ENCODE data around the gene DPM3. TPM values are rescaled to one million over a fixed set of nuclear protein-coding genes. Genes with fewer than 3 reads are reported as not detected.

The DPM3 gene
- total and polyA plus RNA-seq, 4 donors, result 16.2 to 47.2 (median 44.2) TPM

GRCh38 chr1:155135415-155136028 is 4.8 kb downstream of the DPM3 start, which contains the start of gene SLC50A1:
Gene SLC50A1 (plus strand): TSS chr1:155135852. CDS start chr1:155135912, 60 bp downstream.
- H3K36me3 ChIP-seq (ENCODE audit: control insufficient read depth, insufficient read depth, low read length), result peaks cover 27% of the 10 kb centered on the region

GRCh38 chr1:155134880-155135414 is 5.4 kb downstream of the DPM3 start:
- peaks cover 23% of the 10 kb centered on the region for H3K36me3 ChIP-seq (ENCODE audit: control insufficient read depth, insufficient read depth, low read length)
- H3K27ac ChIP-seq (ENCODE audit: low read depth, low read length), result peak overlapping the region; percentile 100
- H3K4me1 ChIP-seq (ENCODE audit: control insufficient read depth, insufficient read depth, low read length), result peaks cover 42% of the 10 kb centered on the region
- H3K27me3 ChIP-seq (ENCODE audit: control insufficient read depth, insufficient read depth, low read length), result peaks cover 3% of the 10 kb centered on the region
- peak in 1 of 6 donors; percentile 79 for DNase-seq (ENCODE audit: low read depth in 4 of 6, low spot score in 6 of 6)
- WGBS (ENCODE audit: insufficient coverage), result 10% methylated on average over 12 of the region's 18 CpGs
- no peaks in the 10 kb centered on the region for H3K9me3 ChIP-seq (ENCODE audit: control insufficient read depth, insufficient read depth, low read length)
- peak overlapping the region; percentile 95 for H3K4me3 ChIP-seq (ENCODE audit: low read depth, low read length)

More at GRCh38 chr1:155135415-155136028, 4.8 kb downstream of the DPM3 start, which contains the start of gene SLC50A1:
- H3K27me3 ChIP-seq (ENCODE audit: control insufficient read depth, insufficient read depth, low read length), result no peaks in the 10 kb centered on the region
- WGBS (ENCODE audit: insufficient coverage), result under 1% methylated on average over 52 of the region's 52 CpGs
- peak within 1 kb of the TSS; percentile 100 for H3K27ac ChIP-seq (ENCODE audit: low read depth, low read length)
- peak within 1 kb of the TSS; percentile 95 for H3K4me3 ChIP-seq (ENCODE audit: low read depth, low read length)
- H3K4me1 ChIP-seq (ENCODE audit: control insufficient read depth, insufficient read depth, low read length), result peaks cover 42% of the 10 kb centered on the region
- DNase-seq (ENCODE audit: low read depth in 4 of 6, low spot score in 6 of 6), result peak; percentile 82 to 98 (median 87)
- no peaks in the 10 kb centered on the region for H3K9me3 ChIP-seq (ENCODE audit: control insufficient read depth, insufficient read depth, low read length)

GRCh38 chr1:155134322-155134721 is 6.0 kb downstream of the DPM3 start:
- no peak for DNase-seq (ENCODE audit: low read depth in 4 of 6, low spot score in 6 of 6)
- Histone ChIP-seq H3K27me3 (ENCODE audit: control insufficient read depth, insufficient read depth, low read length) (peaks cover 9% of the 10 kb centered on the region), H3K36me3 (ENCODE audit: control insufficient read depth, insufficient read depth, low read length) (peaks cover 21% of the 10 kb centered on the region), H3K27ac (ENCODE audit: low read depth, low read length) (peak overlapping the region; percentile 100), H3K4me3 (ENCODE audit: low read depth, low read length) (no peak overlapping the region), H3K4me1 (ENCODE audit: control insufficient read depth, insufficient read depth, low read length) (peaks cover 42% of the 10 kb centered on the region), H3K9me3 (ENCODE audit: control insufficient read depth, insufficient read depth, low read length) (no peaks in the 10 kb centered on the region)
- 64% methylated on average over 1 of the region's 1 CpG for WGBS (ENCODE audit: insufficient coverage)

GRCh38 chr1:155133799-155134281 is 6.5 kb downstream of the DPM3 start:
- Histone ChIP-seq H3K36me3 (ENCODE audit: control insufficient read depth, insufficient read depth, low read length) (peaks cover 19% of the 10 kb centered on the region), H3K27me3 (ENCODE audit: control insufficient read depth, insufficient read depth, low read length) (peaks cover 14% of the 10 kb centered on the region), H3K27ac (ENCODE audit: low read depth, low read length) (no peak overlapping the region), H3K4me3 (ENCODE audit: low read depth, low read length) (no peak overlapping the region), H3K9me3 (ENCODE audit: control insufficient read depth, insufficient read depth, low read length) (no peaks in the 10 kb centered on the region), H3K4me1 (ENCODE audit: control insufficient read depth, insufficient read depth, low read length) (peaks cover 42% of the 10 kb centered on the region)
- 88% methylated on average over 6 of the region's 7 CpGs for WGBS (ENCODE audit: insufficient coverage)
- no peak for DNase-seq (ENCODE audit: low read depth in 4 of 6, low spot score in 6 of 6)

- no peak overlapping the region for H3K27ac ChIP-seq (ENCODE audit: low read depth, low read length)
- peaks cover 32% of the 10 kb centered on the region for H3K27me3 ChIP-seq (ENCODE audit: control insufficient read depth, insufficient read depth, low read length)
- WGBS (ENCODE audit: insufficient coverage), result 70% methylated on average over 1 of the region's 2 CpGs
- H3K4me3 ChIP-seq (ENCODE audit: low read depth, low read length), result no peak overlapping the region
- H3K9me3 ChIP-seq (ENCODE audit: control insufficient read depth, insufficient read depth, low read length), result no peaks in the 10 kb centered on the region
- peaks cover 51% of the 10 kb centered on the region for H3K4me1 ChIP-seq (ENCODE audit: control insufficient read depth, insufficient read depth, low read length)
- no peak for DNase-seq (ENCODE audit: low read depth in 4 of 6, low spot score in 6 of 6)
- peaks cover 7% of the 10 kb centered on the region for H3K36me3 ChIP-seq (ENCODE audit: control insufficient read depth, insufficient read depth, low read length)
These were observed 8.5 kb downstream of the DPM3 start for GRCh38 chr1:155131856-155132255.

GRCh38 chr1:155131285-155131684 is 9.0 kb downstream of the DPM3 start:
- Histone ChIP-seq H3K27ac (ENCODE audit: low read depth, low read length) (no peak overlapping the region), H3K27me3 (ENCODE audit: control insufficient read depth, insufficient read depth, low read length) (peaks cover 38% of the 10 kb centered on the region), H3K4me3 (ENCODE audit: low read depth, low read length) (no peak overlapping the region), H3K9me3 (ENCODE audit: control insufficient read depth, insufficient read depth, low read length) (no peaks in the 10 kb centered on the region), H3K4me1 (ENCODE audit: control insufficient read depth, insufficient read depth, low read length) (peaks cover 53% of the 10 kb centered on the region), H3K36me3 (ENCODE audit: control insufficient read depth, insufficient read depth, low read length) (peaks cover 7% of the 10 kb centered on the region)
- no peak for DNase-seq (ENCODE audit: low read depth in 4 of 6, low spot score in 6 of 6)
- WGBS (ENCODE audit: insufficient coverage), result 91% methylated on average over 7 of the region's 8 CpGs

GRCh38 chr1:155130272-155131006 is 9.9 kb downstream of the DPM3 start:
- WGBS (ENCODE audit: insufficient coverage), result 20% methylated on average over 3 of the region's 6 CpGs
- Histone ChIP-seq H3K4me3 (ENCODE audit: low read depth, low read length) (peak overlapping the region; percentile 58), H3K36me3 (ENCODE audit: control insufficient read depth, insufficient read depth, low read length) (peaks cover 7% of the 10 kb centered on the region), H3K4me1 (ENCODE audit: control insufficient read depth, insufficient read depth, low read length) (peaks cover 62% of the 10 kb centered on the region), H3K27ac (ENCODE audit: low read depth, low read length) (peak overlapping the region; percentile 47), H3K27me3 (ENCODE audit: control insufficient read depth, insufficient read depth, low read length) (peaks cover 46% of the 10 kb centered on the region), H3K9me3 (ENCODE audit: control insufficient read depth, insufficient read depth, low read length) (no peaks in the 10 kb centered on the region)
- DNase-seq (ENCODE audit: low read depth in 4 of 6, low spot score in 6 of 6), result no peak

- DNase-seq (ENCODE audit: low read depth in 4 of 6, low spot score in 6 of 6), result no peak
- Histone ChIP-seq H3K36me3 (ENCODE audit: control insufficient read depth, insufficient read depth, low read length) (peaks cover 6% of the 10 kb centered on the region), H3K27me3 (ENCODE audit: control insufficient read depth, insufficient read depth, low read length) (peaks cover 58% of the 10 kb centered on the region), H3K4me1 (ENCODE audit: control insufficient read depth, insufficient read depth, low read length) (peaks cover 59% of the 10 kb centered on the region), H3K4me3 (ENCODE audit: low read depth, low read length) (peak overlapping the region; percentile 58), H3K9me3 (ENCODE audit: control insufficient read depth, insufficient read depth, low read length) (no peaks in the 10 kb centered on the region), H3K27ac (ENCODE audit: low read depth, low read length) (peak overlapping the region; percentile 47)
- 3% methylated on average over 4 of the region's 14 CpGs for WGBS (ENCODE audit: insufficient coverage)
These were observed 11.4 kb downstream of the DPM3 start for GRCh38 chr1:155128755-155129473.
